Stomach (tissue), 9 donors: ENCODE measurements around the gene UBAP1. TPM values are rescaled to one million over a fixed set of nuclear protein-coding genes. Genes with fewer than 3 reads are reported as not detected.
A peak's percentile ranks its signal among the peaks of the same experiment; 100 is the strongest.

Source experiments
- DNase-seq, 2 donors: peaks; one replicate each; pipeline versions ENCODE4 v3.0.0 to v3.0.0-alpha.2; 2013 to 2019
- H3K27ac ChIP-seq, 5 donors: fragments of 200-600 bp in 4 of 5; sonication (generic) in 4 of 5; one replicate each; pipeline ENCODE4 v1.5.1; 2013 to 2019; ENCODE audit warnings: mild to moderate bottlenecking in 1 of 5, moderate library complexity in 1 of 5
- H3K27me3 ChIP-seq, 3 donors: fragments of 200-600 bp; sonication (generic); one replicate each; pipeline ENCODE4 v1.5.1; 2017 to 2019; ENCODE audit warnings: mixed run types in 1 of 3
- H3K36me3 ChIP-seq, 4 donors: fragments of 200-600 bp; sonication (generic); 1 replicate in 3 of 4; 2 replicates in 1 of 4; pipeline ENCODE4 v1.5.1; 2016 to 2019
- H3K4me1 ChIP-seq, 4 donors: fragments of 200-600 bp; sonication (generic); one replicate each; pipeline ENCODE4 v1.5.1; 2016 to 2019
- H3K4me3 ChIP-seq, 4 donors: fragments of 200-600 bp; sonication (generic) in 3 of 4; one replicate each; pipeline ENCODE4 v1.5.1; 2016 to 2019; ENCODE audit warnings: mild to moderate bottlenecking in 1 of 4
- H3K9me3 ChIP-seq, 4 donors: fragments of 200-600 bp; sonication (generic); one replicate each; pipeline ENCODE4 v1.5.1; 2016 to 2019
- CTCF ChIP-seq, 7 experiments: fragments of 450-650 bp in 4 of 7; fragments of 200-600 bp in 3 of 7; sonication (generic) in 3 of 7; IDR thresholded peaks; one replicate each; pipeline ENCODE4 v1.5.1; 2016 to 2019; ENCODE audit warnings: antibody characterized with exemption in 7 of 7, control low read depth in 2 of 7, mild to moderate bottlenecking in 1 of 7
- EP300 ChIP-seq: sonication (generic); formaldehyde crosslinking; IDR thresholded peaks from one replicate; pipeline ENCODE4 v1.6.1; 2017; ENCODE audit warnings: antibody characterized with exemption
- POLR2A ChIP-seq, 4 donors: fragments of 450-650 bp; IDR thresholded peaks; one replicate each; pipeline ENCODE4 v1.6.1; 2016; ENCODE audit warnings: antibody characterized with exemption in 4 of 4, control low read depth in 2 of 4, mild to moderate bottlenecking in 1 of 4, moderate library complexity in 1 of 4
- POLR2AphosphoS5 ChIP-seq, 3 donors: sonication (generic); formaldehyde crosslinking; IDR thresholded peaks; one replicate each; pipeline ENCODE4 v1.6.1; 2016; ENCODE audit warnings: antibody characterized with exemption in 3 of 3
- WGBS, 5 donors: extraction: QIAGEN DNeasy Blood & Tissue Kit in 3 of 5; methylation state at CpG; one replicate each; pipeline versions ENCODE4 v1.1.5 to v1.1.7; 2013 to 2018; 5-methylcytosine and 5-hydroxymethylcytosine counted together
- intact Hi-C: fragments of 100-400 bp; cut with DNase I; formaldehyde crosslinking; loops from one replicate; pipeline ENCODE4 v1.15.1; 2023; ENCODE audit warnings: low total_unique reads
- polyA plus RNA-seq, 3 donors: library from polyadenylated mRNA; stranded (reverse); fragments of 200-250 nt; gene quantifications; one replicate each; pipeline ENCODE4 v1.2.3, GENCODE V29; 2013
- total RNA-seq, 5 donors: library from RNA; depleted of rRNA; stranded (reverse); fragments of >200 nt; gene quantifications; one replicate each; pipeline versions ENCODE4 v1.1.0 to v1.2.3, GENCODE V29; 2014 to 2016
- donor health status: healthy with polysubstance abuse.
- donor health status: Bipolar disorder and iron deficiency.
- donor health status: healthy.

Gene UBAP1
- total and polyA plus RNA-seq, 8 donors, result 17.7 to 53.1 (median 34.1) TPM

- WGBS, 5 donors, result 58 to 69% (median 60%) methylated on average over 4 of the region's 4 CpGs
- H3K27me3 ChIP-seq, result no peaks in the 10 kb centered on the region
- peaks cover 12 to 53% (median 32%) of the 10 kb centered on the region in 4 donors for H3K4me1 ChIP-seq
- H3K9me3 ChIP-seq, result no peaks in the 10 kb centered on the region
- intact Hi-C loops, result no loop called here
- H3K4me3 ChIP-seq, result no peak overlapping the region
- no peak for DNase-seq
- TF ChIP-seq POLR2A (IDR thresholded peaks at IDR 0.05) (no peak), CTCF (IDR thresholded peaks at IDR 0.05) (no peak), POLR2AphosphoS5 (IDR thresholded peaks at IDR 0.05) (no peak), EP300 (no peak)
- H3K27ac ChIP-seq, result peak overlapping the region in 1 of 5 donors; percentile 58
- H3K36me3 ChIP-seq, result peaks cover 0 to 15% (median 14%) of the 10 kb centered on the region in 4 donors
Observed at GRCh38 chr9:34203275-34203991, 24.6 kb downstream of the UBAP1 start.

- intact Hi-C loops, result no loop called here
- peaks cover 0 to 15% (median 14%) of the 10 kb centered on the region in 4 donors for H3K36me3 ChIP-seq
- H3K27me3 ChIP-seq, result no peaks in the 10 kb centered on the region
- no peaks in the 10 kb centered on the region for H3K9me3 ChIP-seq
- H3K27ac ChIP-seq, result peak overlapping the region in 1 of 5 donors; percentile 58
- TF ChIP-seq POLR2A (IDR thresholded peaks at IDR 0.05), result no peak
- TF ChIP-seq POLR2AphosphoS5 (IDR thresholded peaks at IDR 0.05), result no peak
- TF ChIP-seq CTCF (IDR thresholded peaks at IDR 0.05), result no peak
- TF ChIP-seq EP300, result no peak
- H3K4me1 ChIP-seq, result peaks cover 9 to 46% (median 27%) of the 10 kb centered on the region in 4 donors
- WGBS, 5 donors, result 49 to 62% (median 56%) methylated on average over 6 of the region's 6 CpGs
- no peak overlapping the region for H3K4me3 ChIP-seq
- no peak for DNase-seq
Observed at GRCh38 chr9:34203992-34204635, 25.3 kb downstream of the UBAP1 start.

GRCh38 chr9:34205102-34205501, 26.3 kb downstream of the UBAP1 start:
- Histone ChIP-seq H3K4me1 (peaks cover 9 to 36% (median 22%) of the 10 kb centered on the region in 4 donors), H3K27ac (no peak overlapping the region), H3K9me3 (no peaks in the 10 kb centered on the region), H3K4me3 (no peak overlapping the region), H3K27me3 (no peaks in the 10 kb centered on the region), H3K36me3 (peaks cover 0 to 15% (median 14%) of the 10 kb centered on the region in 4 donors)
- no peak for DNase-seq
- intact Hi-C loops, result no loop called here
- TF ChIP-seq POLR2AphosphoS5 (IDR thresholded peaks at IDR 0.05), result no peak
- no peak for TF ChIP-seq CTCF (IDR thresholded peaks at IDR 0.05)
- no peak for TF ChIP-seq EP300
- TF ChIP-seq POLR2A (IDR thresholded peaks at IDR 0.05), result no peak

- no peak overlapping the region for H3K4me3 ChIP-seq
- intact Hi-C loops, result no loop called here
- peaks cover 1 to 33% (median 17%) of the 10 kb centered on the region in 4 donors for H3K4me1 ChIP-seq
- TF ChIP-seq POLR2A (IDR thresholded peaks at IDR 0.05) (no peak), POLR2AphosphoS5 (IDR thresholded peaks at IDR 0.05) (no peak), CTCF (IDR thresholded peaks at IDR 0.05) (no peak), EP300 (no peak)
- DNase-seq, result no peak
- H3K27me3 ChIP-seq, result no peaks in the 10 kb centered on the region
- H3K9me3 ChIP-seq, result no peaks in the 10 kb centered on the region
- no peak overlapping the region for H3K27ac ChIP-seq
- WGBS, 5 donors, result 86 to 92% (median 90%) methylated on average over 4 of the region's 4 CpGs
- peaks cover 0 to 8% (median 6%) of the 10 kb centered on the region in 4 donors for H3K36me3 ChIP-seq
Observed at GRCh38 chr9:34206561-34206960, 27.7 kb downstream of the UBAP1 start.
